Measurements from ENCODE around the gene INAVA. TPM values are rescaled to one million over a fixed set of nuclear protein-coding genes. Genes with fewer than 3 reads are reported as not detected.

Gene INAVA
- total and polyA plus RNA-seq, 2 of the 13 experiments (the other 11 are each of a cell fraction or from before 2014, with no cell fraction given) = 6.0 to 13.5 TPM

GRCh38 chr1:200919386-200919785 lies 24.7 kb downstream of the INAVA start (continued):
- TF ChIP-seq ZNF275 (CRISPR knock-in tag; IDR thresholded peaks at IDR 0.05; ENCODE audit: borderline replicate concordance) = no peak
- TF ChIP-seq ZNF768 (CRISPR knock-in tag; IDR thresholded peaks at IDR 0.05) = no peak
- no peak for TF ChIP-seq FIP1L1 (IDR thresholded peaks at IDR 0.05; ENCODE audit: borderline replicate concordance, insufficient read depth, low read depth, low read length)
- TF ChIP-seq NONO (IDR thresholded peaks at IDR 0.05) = no peak
- TF ChIP-seq NONO (CRISPR knock-in tag; conservative IDR thresholded peaks at IDR 0.05) = no peak
- TF ChIP-seq RCOR2 (CRISPR knock-in tag; IDR thresholded peaks at IDR 0.05) = no peak
- TF ChIP-seq ZNF264 (CRISPR knock-in tag; IDR thresholded peaks at IDR 0.05) = no peak

GRCh38 chr1:200921571-200922110 lies 26.9 kb downstream of the INAVA start:
- Histone ChIP-seq H3K4me1 (ENCODE audit: insufficient read depth, low read length) (peaks cover 41% of the 10 kb centered on the region), H3K27me3 (ENCODE audit: control insufficient read depth in 1 of 2, insufficient read depth in 2 of 2, low read length in 2 of 2) (no peaks in the 10 kb centered on the region), H3K9ac (ENCODE audit: insufficient read depth, low read depth, low read length) (no peak overlapping the region), H3K79me2 (ENCODE audit: insufficient read depth, low read length) (no peaks in the 10 kb centered on the region), H2AFZ (ENCODE audit: low read length) (no peak overlapping the region), H3K27ac (ENCODE audit: extremely low read length, insufficient read depth, low read length) (no peak overlapping the region), H3K36me3 (replicated peaks in 1 of 2; ENCODE audit: control insufficient read depth in 1 of 2, insufficient read depth in 2 of 2, low read length in 2 of 2) (no peaks in the 10 kb centered on the region), H4K20me1 (ENCODE audit: insufficient read depth, low read length) (no peaks in the 10 kb centered on the region), H3K9me3 (ENCODE audit: low read length) (no peaks in the 10 kb centered on the region), H3K4me3 (replicated peaks in 1 of 3; ENCODE audit: insufficient read depth in 1 of 3, low read depth in 2 of 3, low read length in 3 of 3) (no peak overlapping the region), H3K4me2 (ENCODE audit: low read depth, low read length) (no peak overlapping the region)
- no TSS peak for BruUV-seq (replicated peaks)
- DNase-seq (ENCODE audit: low spot score) (no peak), FAIRE-seq (no peak), ATAC-seq (no peak)
- intact Hi-C loops (cut with micrococcal nuclease; ENCODE audit: unreplicated experiment) = no loop called here
- in situ Hi-C loops (cut with HindIII; ENCODE audit: extremely low pct_ligation_motif_present, low pct_unique_long_range_greater_than_20kb) = no loop called here
- CTCF ChIA-PET (ENCODE audit: low intra/inter-chr PET ratio, low total read pairs) = no interaction called here
- 77% methylated on average over 9 of the region's 9 CpGs for WGBS (ENCODE audit: low lambda C conversion rate)
- POLR2A ChIA-PET = no interaction called here
- TF ChIP-seq ZNF572 (CRISPR knock-in tag; IDR thresholded peaks at IDR 0.05) (no peak), ZNF44 (CRISPR knock-in tag; IDR thresholded peaks at IDR 0.05) (no peak), ZFAT (CRISPR knock-in tag; conservative IDR thresholded peaks at IDR 0.05) (no peak), KDM5B (CRISPR knock-in tag; IDR thresholded peaks at IDR 0.05; ENCODE audit: borderline replicate concordance) (no peak), SCMH1 (CRISPR knock-in tag; IDR thresholded peaks at IDR 0.05; ENCODE audit: borderline replicate concordance) (no peak), ZNF235 (CRISPR knock-in tag; IDR thresholded peaks at IDR 0.05; ENCODE audit: borderline replicate concordance) (no peak), PHF5A (CRISPR knock-in tag; IDR thresholded peaks at IDR 0.05; ENCODE audit: low read depth, unreplicated experiment) (no peak), AFF4 (CRISPR knock-in tag; IDR thresholded peaks at IDR 0.05) (no peak), SNRNP70 (IDR thresholded peaks at IDR 0.05; ENCODE audit: low read depth, low read length) (no peak), HOXA3 (CRISPR knock-in tag; IDR thresholded peaks at IDR 0.05) (no peak), KMT2B (CRISPR knock-in tag; IDR thresholded peaks at IDR 0.05) (no peak), NFIC (IDR thresholded peaks at IDR 0.05; ENCODE audit: low read length) (no peak), SP4 (CRISPR knock-in tag; IDR thresholded peaks at IDR 0.05) (no peak)
